Type B pancreatic cell (in vitro differentiated cells): ENCODE results near the gene RRP8. TPM values are rescaled to one million over a fixed set of nuclear protein-coding genes. Genes with fewer than 3 reads are reported as not detected.

Experiments used
- DNase-seq: peaks from one replicate; pipeline ENCODE4 v3.0.0; 2021; ENCODE audit warnings: mixed read lengths; ENCODE audit not compliant: unreplicated experiment; ENCODE audit errors: extremely low spot score
- H3K27ac Mint-ChIP-seq: 2 replicates; pipeline ENCODE4 v1.8.0; 2021; ENCODE audit warnings: mild to moderate bottlenecking, mixed read lengths
- H3K27me3 Mint-ChIP-seq: 2 replicates; pipeline ENCODE4 v1.8.0; 2021; ENCODE audit warnings: mixed read lengths
- H3K36me3 Mint-ChIP-seq: 2 replicates; pipeline ENCODE4 v1.8.0; 2021; ENCODE audit warnings: mixed read lengths
- H3K4me1 Mint-ChIP-seq: one replicate; pipeline ENCODE4 v1.8.0; 2021; ENCODE audit warnings: mixed read lengths; ENCODE audit not compliant: unreplicated experiment
- H3K4me3 Mint-ChIP-seq: 2 replicates; pipeline ENCODE4 v1.8.0; 2021; ENCODE audit warnings: mild to moderate bottlenecking, mixed read lengths
- H3K9me3 Mint-ChIP-seq: 2 replicates; pipeline ENCODE4 v1.8.0; 2021; ENCODE audit warnings: mixed read lengths
- CTCF ChIP-seq: fragments of 200-600 bp; sonication (generic); conservative IDR thresholded peaks from 2 replicates; pipeline ENCODE4 v1.5.0; 2021; ENCODE audit warnings: antibody characterized with exemption, mild to moderate bottlenecking
- total RNA-seq: library from RNA; stranded (reverse); gene quantifications from 2 replicates; pipeline ENCODE4 v1.2.1, GENCODE V29; 2021; ENCODE audit warnings: low replicate concordance

RRP8 gene
- total RNA-seq, 1 donor from 2014 or later, result 23.5 TPM

- DNase-seq, result no peak
- TF ChIP-seq CTCF, result no peak
- peaks cover 11% of the 10 kb centered on the region for H3K36me3 Mint-ChIP-seq
- H3K4me1 Mint-ChIP-seq, result peaks cover 6% of the 10 kb centered on the region
- no peak overlapping the region for H3K4me3 Mint-ChIP-seq
- H3K9me3 Mint-ChIP-seq, result no peaks in the 10 kb centered on the region
- no peak overlapping the region for H3K27ac Mint-ChIP-seq
- no peaks in the 10 kb centered on the region for H3K27me3 Mint-ChIP-seq
Observed at GRCh38 chr11:6565988-6566703, 37.3 kb downstream of the RRP8 start.

DNA sequence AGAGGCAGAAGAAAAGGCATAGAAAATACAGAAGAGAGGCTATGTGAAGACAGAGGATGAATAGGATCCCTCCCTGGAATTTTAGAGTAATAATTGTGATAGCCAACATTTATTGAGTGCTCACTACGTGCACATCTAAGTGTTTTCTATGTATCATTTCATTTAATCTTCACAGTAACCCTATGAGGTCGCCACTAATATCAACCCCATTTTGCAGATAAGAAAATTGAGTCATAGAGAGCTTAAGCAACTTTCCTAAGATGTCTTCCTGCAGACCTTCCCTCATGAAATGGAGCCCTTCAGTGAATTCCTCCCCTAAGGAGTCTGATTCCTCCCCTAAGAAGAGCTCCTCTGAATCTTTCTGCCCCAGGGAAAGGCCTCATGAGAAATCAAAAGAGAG, 38.1 kb downstream of the RRP8 start:
- Mint-ChIP-seq H3K36me3 (peaks cover 11% of the 10 kb centered on the region), H3K27me3 (no peaks in the 10 kb centered on the region), H3K4me3 (no peak overlapping the region), H3K9me3 (no peaks in the 10 kb centered on the region), H3K4me1 (peaks cover 6% of the 10 kb centered on the region), H3K27ac (no peak overlapping the region)
- DNase-seq, result no peak
- no peak for TF ChIP-seq CTCF

- TF ChIP-seq CTCF, result no peak
- no peaks in the 10 kb centered on the region for H3K27me3 Mint-ChIP-seq
- H3K27ac Mint-ChIP-seq, result no peak overlapping the region
- H3K4me3 Mint-ChIP-seq, result no peak overlapping the region
- H3K4me1 Mint-ChIP-seq, result peaks cover 2% of the 10 kb centered on the region
- no peaks in the 10 kb centered on the region for H3K9me3 Mint-ChIP-seq
- H3K36me3 Mint-ChIP-seq, result peaks cover 7% of the 10 kb centered on the region
- no peak for DNase-seq
Observed at GRCh38 chr11:6563667-6564066, 39.7 kb downstream of the RRP8 start.

- Mint-ChIP-seq H3K9me3 (no peaks in the 10 kb centered on the region), H3K4me1 (no peaks in the 10 kb centered on the region), H3K27me3 (no peaks in the 10 kb centered on the region), H3K4me3 (no peak overlapping the region), H3K36me3 (peaks cover 7% of the 10 kb centered on the region), H3K27ac (no peak overlapping the region)
- TF ChIP-seq CTCF, result no peak
- no peak for DNase-seq
Observed at GRCh38 chr11:6563121-6563619, 40.2 kb downstream of the RRP8 start.

DNA sequence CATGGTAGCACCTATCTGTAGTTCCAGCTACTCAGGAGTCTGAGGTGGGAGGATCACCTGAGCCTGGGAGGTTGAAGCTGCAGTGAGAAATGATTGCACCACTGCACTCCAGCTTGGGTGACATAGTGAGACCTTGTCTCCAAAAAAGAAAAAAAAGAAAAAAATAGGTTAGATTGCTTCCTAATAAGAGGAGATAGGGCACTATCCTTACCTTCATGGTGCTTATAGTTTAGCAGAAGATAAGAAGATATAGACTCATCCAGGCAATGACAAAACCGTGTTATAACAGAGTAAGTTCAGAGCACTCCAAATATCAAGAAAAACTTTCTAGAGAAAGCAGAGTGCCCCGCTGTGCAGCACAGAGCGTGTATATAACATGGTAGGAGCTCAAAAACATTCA, 42.1 kb downstream of the RRP8 start:
- Mint-ChIP-seq H3K36me3 (peaks cover 7% of the 10 kb centered on the region), H3K4me3 (no peak overlapping the region), H3K4me1 (no peaks in the 10 kb centered on the region), H3K27me3 (no peaks in the 10 kb centered on the region), H3K27ac (no peak overlapping the region), H3K9me3 (no peaks in the 10 kb centered on the region)
- no peak for DNase-seq
- no peak for TF ChIP-seq CTCF
